NCI-H2196 treated with DMSO at 0.1 percent for 48 hours (cell line): ENCODE measurements around the gene ERMAP.

Source experiments
- DNase-seq: peaks from one replicate; lab custom pipeline; 2025; ENCODE audit not compliant: unreplicated experiment; lab: John Stamatoyannopoulos, UW

Gene ERMAP

GRCh38 chr1:42816585-42817439, at the start of gene ERMAP, which contains the start of gene SVBP:
Gene ERMAP (plus strand): TSS chr1:42817122. CDS start chr1:42830449, 13,327 bp downstream.
Gene SVBP (minus strand): TSS chr1:42817397. CDS start chr1:42816544, 853 bp downstream.
- peak; percentile 81 for DNase-seq

GRCh38 chr1:42767510-42768000, 49.4 kb upstream of the ERMAP start:
- no peak for DNase-seq

DNA sequence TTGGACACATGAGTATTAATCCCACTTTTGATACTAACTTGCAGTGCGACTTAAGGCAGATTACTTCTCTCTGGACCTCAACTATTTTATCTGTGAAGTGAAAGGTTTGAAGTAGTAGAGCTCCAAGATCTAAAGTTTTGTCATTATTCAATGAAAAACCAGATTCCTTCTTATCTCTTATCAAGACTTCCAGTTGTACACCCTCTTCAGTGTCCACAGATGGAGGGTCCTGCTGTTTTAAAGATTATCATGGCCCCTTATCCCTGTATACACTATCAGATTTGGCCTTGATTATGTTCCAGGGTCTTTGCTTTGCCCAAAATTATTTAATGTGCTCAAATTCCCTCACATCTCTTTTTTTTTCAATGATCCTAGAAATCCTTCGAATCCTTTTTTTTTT, 48.8 kb upstream of the ERMAP start:
- DNase-seq: no peak

DNA sequence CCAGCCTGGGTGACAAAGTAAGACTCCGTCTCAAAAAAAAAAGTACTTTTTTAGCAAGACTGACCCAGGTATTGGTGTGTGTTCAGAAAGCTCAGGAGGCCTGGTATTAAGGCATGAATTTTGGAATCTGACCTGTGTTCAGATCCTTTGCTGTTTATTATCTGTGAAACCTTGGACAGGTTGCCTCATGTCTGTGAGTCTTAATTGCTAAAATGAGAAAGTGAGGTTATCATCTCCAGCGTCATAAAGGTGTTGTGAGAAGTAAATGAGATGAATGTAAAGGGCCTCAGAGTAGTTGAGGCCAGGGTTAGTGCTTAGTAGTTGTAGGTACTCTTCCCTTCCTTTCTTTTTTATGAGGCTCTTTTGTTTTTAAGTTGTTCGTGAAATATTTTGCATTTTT, 47.1 kb upstream of the ERMAP start:
- DNase-seq: no peak

GRCh38 chr1:42773420-42773819, 43.5 kb upstream of the ERMAP start:
- DNase-seq: no peak

DNA sequence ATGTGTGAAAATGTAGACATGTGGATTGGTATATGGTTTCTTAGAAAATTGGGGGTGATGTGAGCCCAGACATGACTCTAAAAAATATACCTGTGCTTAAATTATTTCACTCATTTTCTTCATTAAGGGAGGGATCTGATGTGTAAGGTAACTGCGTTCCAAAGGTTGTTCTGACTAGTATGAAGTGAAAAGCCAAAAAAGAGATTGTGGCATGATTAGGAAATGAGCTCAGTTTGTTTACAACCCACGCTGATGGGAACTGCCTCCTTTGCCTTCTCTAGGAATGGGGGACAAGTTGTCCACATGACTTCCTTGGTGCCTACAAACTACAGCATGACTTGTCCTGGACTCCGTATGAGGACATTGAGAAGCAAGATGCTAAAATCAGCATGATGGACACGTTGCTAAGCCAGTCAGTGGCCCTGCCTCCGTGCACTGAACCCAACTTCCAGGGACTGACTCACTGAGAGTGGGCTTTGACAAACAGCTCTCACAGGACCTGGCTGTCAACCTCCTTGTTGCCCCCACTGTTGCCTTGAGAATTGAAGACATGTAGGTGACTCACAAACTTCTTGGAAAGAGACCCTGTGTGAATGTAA, 41.9 kb upstream of the ERMAP start:
- DNase-seq: no peak

- no peak for DNase-seq
Observed at GRCh38 chr1:42776502-42776901, 40.4 kb upstream of the ERMAP start.

- DNase-seq: no peak
Observed at GRCh38 chr1:42777852-42778251, 39.1 kb upstream of the ERMAP start.

DNA sequence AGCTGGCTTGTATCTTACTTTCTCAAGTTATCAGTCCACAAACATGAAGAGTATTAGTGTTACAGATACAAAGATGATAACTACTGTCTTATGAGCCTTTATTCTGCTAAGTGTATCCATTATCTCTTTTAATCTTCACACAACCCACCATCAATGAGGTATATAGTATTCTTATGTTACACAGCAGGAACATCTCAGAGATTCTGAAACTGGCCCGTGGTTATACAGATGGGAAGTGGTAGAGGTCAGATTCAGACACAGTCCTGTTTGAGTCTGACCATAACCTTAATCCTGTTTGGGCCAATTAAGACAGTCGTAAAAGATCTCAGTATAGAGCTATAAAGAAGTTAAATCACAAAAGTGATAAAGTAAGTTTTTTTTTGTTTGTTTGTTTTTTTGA, 37.2 kb upstream of the ERMAP start:
- no peak for DNase-seq

- no peak for DNase-seq
Observed at GRCh38 chr1:42780176-42780575, 36.7 kb upstream of the ERMAP start.

GRCh38 chr1:42783092-42783491, 33.8 kb upstream of the ERMAP start:
- DNase-seq: no peak

- no peak for DNase-seq
Observed at GRCh38 chr1:42784547-42784945, 32.4 kb upstream of the ERMAP start.

GRCh38 chr1:42784946-42785693, 31.8 kb upstream of the ERMAP start, which contains the start of gene TMEM269:
Gene TMEM269 (plus strand): TSS chr1:42784991. CDS start chr1:42789894, 4,903 bp downstream.
- no peak for DNase-seq

GRCh38 chr1:42786097-42786496, 30.8 kb upstream of the ERMAP start:
- no peak for DNase-seq

GRCh38 chr1:42788021-42788420, 28.9 kb upstream of the ERMAP start:
- no peak for DNase-seq

DNA sequence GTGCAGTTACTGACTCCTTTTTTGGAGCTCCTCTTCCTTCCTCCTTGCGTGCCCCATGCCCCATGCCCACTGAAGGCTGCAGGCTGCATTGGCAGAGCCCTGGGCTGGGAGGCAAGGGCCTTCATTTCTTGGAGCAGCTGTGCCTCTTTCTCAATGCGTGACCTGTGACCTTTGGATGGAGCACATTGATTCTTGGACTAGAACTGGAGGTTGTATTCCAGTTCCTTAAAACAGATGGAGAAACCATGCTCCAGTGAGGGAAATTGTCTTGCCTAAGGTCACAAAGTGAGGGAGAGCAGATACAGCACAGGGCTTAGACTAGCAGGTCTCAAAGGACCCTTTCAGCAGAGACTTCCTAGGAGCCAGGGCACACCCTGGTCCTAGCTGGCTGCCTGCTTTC, 23.1 kb upstream of the ERMAP start:
- no peak for DNase-seq

- no peak for DNase-seq
Observed at GRCh38 chr1:42797414-42797813, 19.5 kb upstream of the ERMAP start.

DNA sequence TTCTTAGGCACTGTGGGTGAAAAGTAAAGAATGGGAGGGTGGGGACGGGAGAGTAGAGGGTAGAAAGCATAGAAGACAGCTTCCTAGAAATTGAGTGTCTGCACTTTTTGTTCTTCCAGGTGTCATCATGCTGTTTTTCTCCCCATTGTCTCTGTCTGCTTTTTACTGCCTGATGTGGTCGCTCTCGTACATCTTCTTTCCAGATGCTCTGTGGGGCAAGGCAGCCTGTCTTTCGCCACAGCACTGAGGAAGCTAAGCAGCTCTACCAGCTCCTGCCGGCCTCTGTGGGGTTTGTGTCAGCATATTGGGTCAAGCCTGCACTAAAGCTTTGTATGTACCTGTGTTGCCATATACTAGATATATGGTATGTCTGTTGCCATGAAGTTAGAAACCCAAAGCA, 18.9 kb upstream of the ERMAP start:
- no peak for DNase-seq

DNA sequence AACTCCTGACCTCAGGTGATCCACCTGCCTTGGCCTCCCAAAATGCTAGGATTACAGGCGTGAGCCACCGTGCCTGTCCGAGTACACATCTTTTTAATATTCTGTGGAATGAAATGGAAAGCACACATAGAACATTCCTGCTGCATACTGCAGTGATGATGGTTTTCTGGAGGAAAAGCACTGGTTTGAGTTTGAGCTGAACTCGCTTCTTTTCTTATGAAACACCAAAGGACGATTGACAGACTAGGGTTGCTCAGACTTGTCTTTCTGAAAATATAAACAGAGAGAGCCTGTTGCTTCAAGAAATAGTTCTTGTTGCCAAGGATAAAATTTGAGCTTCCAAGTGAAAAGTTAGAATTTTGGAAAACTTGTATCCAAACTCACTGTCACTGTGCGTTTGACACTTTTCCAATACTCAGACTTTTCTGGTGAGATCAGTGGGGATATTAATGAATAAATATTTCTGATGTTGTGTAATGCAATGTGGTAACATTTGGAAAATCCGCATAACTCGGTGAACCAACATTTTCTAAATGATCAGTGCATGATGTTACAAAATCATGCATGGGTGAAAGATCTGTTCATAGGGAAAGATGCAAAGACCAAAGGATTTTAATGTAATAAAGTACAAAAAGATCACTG, 15.0 kb upstream of the ERMAP start:
- no peak for DNase-seq

GRCh38 chr1:42806171-42806570, 10.8 kb upstream of the ERMAP start:
- no peak for DNase-seq

DNA sequence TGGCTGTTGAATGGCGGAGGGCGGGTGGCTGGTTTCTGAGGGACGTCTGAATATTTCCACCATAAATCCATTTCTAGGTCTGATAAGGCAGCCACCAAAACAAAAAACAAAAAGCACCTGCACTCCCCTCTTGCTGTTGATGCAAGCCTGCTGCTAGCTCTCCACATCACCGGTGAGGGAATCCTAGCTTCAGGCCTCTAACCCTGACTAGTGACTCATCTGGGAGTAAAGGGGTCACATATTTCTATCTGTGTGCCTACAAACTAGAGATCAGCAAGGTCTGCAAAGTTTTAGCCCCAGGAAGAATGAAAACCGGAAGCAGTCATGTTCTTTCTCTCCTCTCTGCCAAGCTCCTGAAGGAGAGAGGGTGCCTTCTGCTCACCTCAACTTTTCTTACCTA, 10.3 kb upstream of the ERMAP start:
- DNase-seq: no peak
